CD4-positive, alpha-beta T cell treated with Interleukin-17A for 1 hour (primary cell): Measurements from ENCODE around the gene CALML3.

Experiments
- DNase-seq: peaks from one replicate; pipeline ENCODE4 v3.0.0-alpha.2; 2020

The CALML3 gene

GRCh38 chr10:5508161-5508604, 16.6 kb upstream of the CALML3 start:
- no peak for DNase-seq

GRCh38 chr10:5508786-5509185, 16.0 kb upstream of the CALML3 start:
- no peak for DNase-seq

- no peak for DNase-seq
Observed at GRCh38 chr10:5509236-5509635, 15.5 kb upstream of the CALML3 start.

GRCh38 chr10:5509691-5510090, 15.1 kb upstream of the CALML3 start:
- no peak for DNase-seq

- no peak for DNase-seq
Observed at GRCh38 chr10:5510281-5511072, 14.3 kb upstream of the CALML3 start.

GRCh38 chr10:5511231-5511884, 13.4 kb upstream of the CALML3 start:
- no peak for DNase-seq

GRCh38 chr10:5511885-5512280, 12.9 kb upstream of the CALML3 start:
- DNase-seq, result no peak

GRCh38 chr10:5512331-5512730, 12.4 kb upstream of the CALML3 start:
- no peak for DNase-seq

- no peak for DNase-seq
Observed at GRCh38 chr10:5512881-5513612, 11.7 kb upstream of the CALML3 start.

GRCh38 chr10:5514226-5514850, 10.4 kb upstream of the CALML3 start:
- no peak for DNase-seq

- DNase-seq, result no peak
Observed at GRCh38 chr10:5515948-5516761, 8.6 kb upstream of the CALML3 start.

- DNase-seq, result no peak
Observed at GRCh38 chr10:5517546-5517945, 7.2 kb upstream of the CALML3 start.

- no peak for DNase-seq
Observed at GRCh38 chr10:5518143-5518542, 6.6 kb upstream of the CALML3 start.

GRCh38 chr10:5519054-5519453, 5.7 kb upstream of the CALML3 start:
- DNase-seq, result no peak

GRCh38 chr10:5522913-5523560, 1.7 kb upstream of the CALML3 start:
- no peak for DNase-seq

- DNase-seq, result no peak
Observed at GRCh38 chr10:5523796-5524574, 776 bp upstream of the CALML3 start.

- DNase-seq, result no peak
Observed at GRCh38 chr10:5525561-5526341, 990 bp downstream of the CALML3 start.

- DNase-seq, result no peak
Observed at GRCh38 chr10:5526691-5527331, 2.0 kb downstream of the CALML3 start.

GRCh38 chr10:5527332-5528200, 2.8 kb downstream of the CALML3 start:
- no peak for DNase-seq
